HL-60 (cell line): Measurements from ENCODE around the gene FOXL3.

Experiments used
- GABPA ChIP-seq: IDR thresholded peaks from 2 replicates; pipeline ENCODE4 v1.6.1; 2012; ENCODE audit warnings: low read depth
- POLR2AphosphoS5 ChIP-seq: IDR thresholded peaks from 2 replicates; pipeline ENCODE4 v1.6.1; 2012; ENCODE audit warnings: low read depth
- TF ChIP-seq, protein P1 (sequence below): IDR thresholded peaks from one replicate; pipeline ENCODE4 v1.5.1; 2011; ENCODE audit warnings: low read length, control low read depth, inconsistent platforms; ENCODE audit not compliant: insufficient read depth
- TF ChIP-seq, protein P2 (sequence below): IDR thresholded peaks from 2 replicates; pipeline ENCODE4 v1.6.1; 2012; ENCODE audit warnings: low read depth; ENCODE audit not compliant: insufficient replicate concordance

DNA sequence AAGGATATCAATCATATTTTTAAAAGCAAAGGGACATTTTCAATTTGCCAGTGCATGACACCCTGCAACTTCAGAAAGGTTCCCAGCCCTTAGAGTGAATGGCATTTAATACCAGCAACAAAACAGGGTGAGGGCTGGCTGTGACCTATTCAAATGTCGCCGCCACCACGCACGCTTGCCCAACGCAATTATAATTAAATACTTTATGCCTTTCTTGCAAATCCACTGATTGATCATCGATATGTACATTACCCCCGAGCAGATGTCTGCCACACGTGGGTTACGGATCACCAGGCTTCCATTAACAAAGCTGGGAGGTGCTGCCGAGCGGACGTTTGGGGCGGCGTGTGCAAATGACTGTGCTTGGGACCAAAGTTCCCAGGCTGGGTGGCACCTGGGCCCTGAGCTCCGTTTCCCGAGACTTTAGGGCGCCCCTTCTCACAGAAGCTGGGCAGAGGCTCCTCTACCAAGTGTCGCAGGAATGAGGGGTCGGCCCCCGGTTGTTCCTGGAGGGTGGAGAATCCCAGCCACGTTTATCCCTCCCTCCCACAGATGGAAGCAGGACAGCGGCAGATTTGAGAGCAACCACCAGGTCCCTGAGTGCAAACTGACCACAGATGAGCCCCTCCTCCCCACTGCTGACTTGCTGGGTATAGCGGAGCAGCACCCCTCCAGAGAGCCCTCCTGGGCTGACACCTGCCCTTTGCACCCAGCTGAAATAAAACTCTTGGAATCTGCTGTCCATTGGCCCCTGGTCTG lies 3.9 kb downstream of the FOXL3 start:
- TF ChIP-seq POLR2AphosphoS5 (no peak), GABPA (no peak)
- TF ChIP-seq, protein P1, sequence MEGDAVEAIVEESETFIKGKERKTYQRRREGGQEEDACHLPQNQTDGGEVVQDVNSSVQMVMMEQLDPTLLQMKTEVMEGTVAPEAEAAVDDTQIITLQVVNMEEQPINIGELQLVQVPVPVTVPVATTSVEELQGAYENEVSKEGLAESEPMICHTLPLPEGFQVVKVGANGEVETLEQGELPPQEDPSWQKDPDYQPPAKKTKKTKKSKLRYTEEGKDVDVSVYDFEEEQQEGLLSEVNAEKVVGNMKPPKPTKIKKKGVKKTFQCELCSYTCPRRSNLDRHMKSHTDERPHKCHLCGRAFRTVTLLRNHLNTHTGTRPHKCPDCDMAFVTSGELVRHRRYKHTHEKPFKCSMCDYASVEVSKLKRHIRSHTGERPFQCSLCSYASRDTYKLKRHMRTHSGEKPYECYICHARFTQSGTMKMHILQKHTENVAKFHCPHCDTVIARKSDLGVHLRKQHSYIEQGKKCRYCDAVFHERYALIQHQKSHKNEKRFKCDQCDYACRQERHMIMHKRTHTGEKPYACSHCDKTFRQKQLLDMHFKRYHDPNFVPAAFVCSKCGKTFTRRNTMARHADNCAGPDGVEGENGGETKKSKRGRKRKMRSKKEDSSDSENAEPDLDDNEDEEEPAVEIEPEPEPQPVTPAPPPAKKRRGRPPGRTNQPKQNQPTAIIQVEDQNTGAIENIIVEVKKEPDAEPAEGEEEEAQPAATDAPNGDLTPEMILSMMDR, result no peak
- TF ChIP-seq, protein P2, sequence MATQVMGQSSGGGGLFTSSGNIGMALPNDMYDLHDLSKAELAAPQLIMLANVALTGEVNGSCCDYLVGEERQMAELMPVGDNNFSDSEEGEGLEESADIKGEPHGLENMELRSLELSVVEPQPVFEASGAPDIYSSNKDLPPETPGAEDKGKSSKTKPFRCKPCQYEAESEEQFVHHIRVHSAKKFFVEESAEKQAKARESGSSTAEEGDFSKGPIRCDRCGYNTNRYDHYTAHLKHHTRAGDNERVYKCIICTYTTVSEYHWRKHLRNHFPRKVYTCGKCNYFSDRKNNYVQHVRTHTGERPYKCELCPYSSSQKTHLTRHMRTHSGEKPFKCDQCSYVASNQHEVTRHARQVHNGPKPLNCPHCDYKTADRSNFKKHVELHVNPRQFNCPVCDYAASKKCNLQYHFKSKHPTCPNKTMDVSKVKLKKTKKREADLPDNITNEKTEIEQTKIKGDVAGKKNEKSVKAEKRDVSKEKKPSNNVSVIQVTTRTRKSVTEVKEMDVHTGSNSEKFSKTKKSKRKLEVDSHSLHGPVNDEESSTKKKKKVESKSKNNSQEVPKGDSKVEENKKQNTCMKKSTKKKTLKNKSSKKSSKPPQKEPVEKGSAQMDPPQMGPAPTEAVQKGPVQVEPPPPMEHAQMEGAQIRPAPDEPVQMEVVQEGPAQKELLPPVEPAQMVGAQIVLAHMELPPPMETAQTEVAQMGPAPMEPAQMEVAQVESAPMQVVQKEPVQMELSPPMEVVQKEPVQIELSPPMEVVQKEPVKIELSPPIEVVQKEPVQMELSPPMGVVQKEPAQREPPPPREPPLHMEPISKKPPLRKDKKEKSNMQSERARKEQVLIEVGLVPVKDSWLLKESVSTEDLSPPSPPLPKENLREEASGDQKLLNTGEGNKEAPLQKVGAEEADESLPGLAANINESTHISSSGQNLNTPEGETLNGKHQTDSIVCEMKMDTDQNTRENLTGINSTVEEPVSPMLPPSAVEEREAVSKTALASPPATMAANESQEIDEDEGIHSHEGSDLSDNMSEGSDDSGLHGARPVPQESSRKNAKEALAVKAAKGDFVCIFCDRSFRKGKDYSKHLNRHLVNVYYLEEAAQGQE, result no peak
